PC-3 (cell line): Measurements from ENCODE around the gene PRR16. TPM values are rescaled to one million over a fixed set of nuclear protein-coding genes. Genes with fewer than 3 reads are reported as not detected.

Source experiments
- ATAC-seq: fragments of 200-7000 bp; cut with Tn5 transposase; 2 replicates; pipeline ENCODE4 v1.9.1; 2020; ENCODE audit warnings: mild to moderate bottlenecking, moderate library complexity
- BruUV-seq: library from RNA; stranded (reverse); fragments of 400-500 nt; replicated peaks from 2 replicates; lab custom pipeline; 2021; lab: Mats Ljungman, UMichigan
- CTCF ChIA-PET: fragments of 300-600 bp; sonication (Branson Sonifier 250); formaldehyde crosslinking; loops from one replicate; lab custom pipeline; 2022; ENCODE audit warnings: antibody characterized with exemption; lab: Charles Lee
- POLR2A ChIA-PET: fragments of 300-600 bp; sonication (Branson Sonifier 250); formaldehyde crosslinking; loops from one replicate; lab custom pipeline; 2022; ENCODE audit warnings: antibody characterized with exemption; ENCODE audit not compliant: unreplicated experiment; lab: Charles Lee
- DNase-seq: peaks from one replicate; pipeline ENCODE4 v3.0.0-alpha.2; 2015
- H2AFZ ChIP-seq: fragments of 300-600 bp; sonication (generic); 2 replicates; pipeline ENCODE4 v1.6.0; 2016; ENCODE audit warnings: antibody characterized with exemption, low read length
- H3F3A ChIP-seq: fragments of 300-600 bp; sonication (generic); one replicate; pipeline ENCODE4 v1.6.0; 2017; ENCODE audit warnings: antibody characterized with exemption, low read length, control low read depth, mild to moderate bottlenecking; ENCODE audit not compliant: unreplicated experiment
- H3K27ac ChIP-seq: fragments of 300-600 bp; sonication (generic); 2 replicates; pipeline ENCODE4 v1.5.1; 2016; ENCODE audit warnings: mild to moderate bottlenecking, low read length
- H3K27me3 ChIP-seq: fragments of 300-600 bp; sonication (generic); 2 replicates; pipeline ENCODE4 v1.6.1; 2016; ENCODE audit warnings: low read length, mixed read lengths
- H3K36me3 ChIP-seq: fragments of 300-600 bp; sonication (generic); 2 replicates; pipeline ENCODE4 v1.6.1; 2016; ENCODE audit warnings: low read depth, mixed run types, low read length, mixed read lengths
- H3K4me1 ChIP-seq: fragments of 300-600 bp; sonication (generic); 2 replicates; pipeline ENCODE4 v1.5.1; 2016; ENCODE audit warnings: low read length; ENCODE audit not compliant: insufficient read depth
- H3K4me2 ChIP-seq: fragments of 300-600 bp; sonication (generic); 2 replicates; pipeline ENCODE4 v1.6.0; 2016; ENCODE audit warnings: low read length
- H3K4me3 ChIP-seq: fragments of 300-600 bp; sonication (generic); 2 replicates; pipeline ENCODE4 v1.5.1; 2016; ENCODE audit warnings: mild to moderate bottlenecking, low read length, mixed read lengths
- H3K79me2 ChIP-seq: fragments of 300-600 bp; sonication (generic); 2 replicates; pipeline ENCODE4 v1.6.1; 2017; ENCODE audit warnings: low read length, mixed read lengths
- H3K9ac ChIP-seq: fragments of 300-600 bp; sonication (generic); 2 replicates; pipeline ENCODE4 v1.6.0; 2016; ENCODE audit warnings: mild to moderate bottlenecking, low read length
- H3K9me2 ChIP-seq: fragments of 300-600 bp; sonication (generic); replicated peaks from 2 replicates; pipeline ENCODE4 v1.6.1; 2016; ENCODE audit warnings: mixed run types, low read length, mixed read lengths
- H3K9me3 ChIP-seq: fragments of 300-600 bp; sonication (generic); 2 replicates; pipeline ENCODE4 v1.6.1; 2016; ENCODE audit warnings: low read length, mixed read lengths
- H4K20me1 ChIP-seq: fragments of 300-600 bp; sonication (generic); 2 replicates; pipeline ENCODE4 v1.6.1; 2016; ENCODE audit warnings: low read length, mixed read lengths
- EZH2 ChIP-seq: fragments of 300-600 bp; sonication (generic); IDR thresholded peaks from one replicate; pipeline ENCODE4 v1.6.1; 2017; ENCODE audit warnings: antibody characterized with exemption, mild to moderate bottlenecking, low read length; ENCODE audit not compliant: unreplicated experiment
- EZH2phosphoT487 ChIP-seq: fragments of 300-600 bp; sonication (generic); IDR thresholded peaks from 2 replicates; pipeline ENCODE4 v1.6.1; 2018; ENCODE audit warnings: mild to moderate bottlenecking, antibody characterized with exemption, low read length, borderline replicate concordance
- intact Hi-C: fragments of 100-400 bp; cut with micrococcal nuclease; formaldehyde crosslinking; loops from 2 replicates; pipeline ENCODE4 v1.9.0; 2023
- total RNA-seq: library from RNA; depleted of rRNA; stranded (reverse); fragments of >200 nt; gene quantifications from 2 replicates; pipeline ENCODE4 v1.2.3, GENCODE V29; 2014
- TF ChIP-seq, protein P1 (sequence below): fragments of 300-600 bp; sonication (generic); conservative IDR thresholded peaks from 2 replicates; pipeline ENCODE4 v1.5.1; 2017; ENCODE audit warnings: antibody characterized with exemption, low read depth, mild to moderate bottlenecking, low read length

PRR16 gene
- total RNA-seq, 1 experiment from 2014 or later: 3.6 TPM

DNA sequence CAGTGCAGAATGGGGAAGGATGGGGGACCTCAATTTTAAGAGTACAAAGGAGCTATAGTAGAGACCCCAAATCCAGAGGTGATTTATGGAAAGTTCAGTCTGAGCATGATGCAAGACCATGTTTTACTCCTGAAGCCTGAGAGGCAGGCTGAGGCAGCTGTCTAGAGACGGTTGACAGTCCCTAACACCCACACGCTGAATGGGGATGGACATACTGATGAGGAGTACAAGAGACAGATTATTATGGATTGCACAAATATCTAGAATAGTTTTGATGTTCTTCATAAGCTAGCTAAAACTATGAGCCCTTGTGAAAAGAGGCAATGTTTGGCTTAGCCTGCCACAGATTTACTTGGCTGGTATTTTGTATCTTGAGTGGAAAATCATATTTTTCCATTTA lies 64.5 kb downstream of the PRR16 start:
- DNase-seq: no peak
- CTCF ChIA-PET: no interaction called here
- no peak overlapping the region for H2AFZ ChIP-seq
- no peaks in the 10 kb centered on the region for H3K36me3 ChIP-seq
- H3K9me3 ChIP-seq: no peaks in the 10 kb centered on the region
- H3K27ac ChIP-seq: no peak overlapping the region
- no peaks in the 10 kb centered on the region for H3K27me3 ChIP-seq
- no peaks in the 10 kb centered on the region for H4K20me1 ChIP-seq
- no TSS peak for BruUV-seq
- ATAC-seq: no peak
- no peak overlapping the region for H3K4me2 ChIP-seq
- H3K4me1 ChIP-seq: 0 out of 2 replicates have a peak, but pooled peaks cover 5% of the 10 kb centered on the region
- POLR2A ChIA-PET: no interaction called here
- H3K79me2 ChIP-seq: no peaks in the 10 kb centered on the region
- no peak overlapping the region for H3K9ac ChIP-seq
- intact Hi-C loops: no loop called here
- no peaks in the 10 kb centered on the region for H3F3A ChIP-seq
- TF ChIP-seq, protein P1, sequence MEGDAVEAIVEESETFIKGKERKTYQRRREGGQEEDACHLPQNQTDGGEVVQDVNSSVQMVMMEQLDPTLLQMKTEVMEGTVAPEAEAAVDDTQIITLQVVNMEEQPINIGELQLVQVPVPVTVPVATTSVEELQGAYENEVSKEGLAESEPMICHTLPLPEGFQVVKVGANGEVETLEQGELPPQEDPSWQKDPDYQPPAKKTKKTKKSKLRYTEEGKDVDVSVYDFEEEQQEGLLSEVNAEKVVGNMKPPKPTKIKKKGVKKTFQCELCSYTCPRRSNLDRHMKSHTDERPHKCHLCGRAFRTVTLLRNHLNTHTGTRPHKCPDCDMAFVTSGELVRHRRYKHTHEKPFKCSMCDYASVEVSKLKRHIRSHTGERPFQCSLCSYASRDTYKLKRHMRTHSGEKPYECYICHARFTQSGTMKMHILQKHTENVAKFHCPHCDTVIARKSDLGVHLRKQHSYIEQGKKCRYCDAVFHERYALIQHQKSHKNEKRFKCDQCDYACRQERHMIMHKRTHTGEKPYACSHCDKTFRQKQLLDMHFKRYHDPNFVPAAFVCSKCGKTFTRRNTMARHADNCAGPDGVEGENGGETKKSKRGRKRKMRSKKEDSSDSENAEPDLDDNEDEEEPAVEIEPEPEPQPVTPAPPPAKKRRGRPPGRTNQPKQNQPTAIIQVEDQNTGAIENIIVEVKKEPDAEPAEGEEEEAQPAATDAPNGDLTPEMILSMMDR: no peak
- TF ChIP-seq EZH2 (no peak), EZH2phosphoT487 (no peak)
- no peaks in the 10 kb centered on the region for H3K9me2 ChIP-seq
- H3K4me3 ChIP-seq: no peak overlapping the region

DNA sequence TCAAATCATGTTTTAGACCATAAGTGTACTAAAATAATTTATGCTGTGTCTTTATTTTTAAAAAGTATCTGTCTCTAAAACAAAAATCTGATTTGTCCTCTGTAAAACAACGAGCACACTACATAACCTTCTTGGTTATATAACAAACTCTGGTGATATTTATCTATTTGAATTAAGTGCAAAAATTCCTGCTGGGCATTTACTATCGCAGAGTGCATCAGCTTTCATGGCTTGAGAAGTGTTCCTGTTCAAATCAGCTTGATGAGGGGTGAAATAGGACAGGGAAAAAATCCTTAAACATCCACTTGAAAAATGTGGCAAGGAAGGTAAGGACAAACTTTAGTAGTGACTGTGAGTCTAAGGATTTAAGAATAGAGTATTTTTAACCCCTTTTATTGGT lies 65.3 kb downstream of the PRR16 start:
- CTCF ChIA-PET: no interaction called here
- no peak overlapping the region for H3K4me3 ChIP-seq
- intact Hi-C loops: no loop called here
- BruUV-seq: no TSS peak
- no peaks in the 10 kb centered on the region for H3K9me2 ChIP-seq
- no peak overlapping the region for H3K27ac ChIP-seq
- H3K9me3 ChIP-seq: no peaks in the 10 kb centered on the region
- DNase-seq (no peak), ATAC-seq (no peak)
- H4K20me1 ChIP-seq: no peaks in the 10 kb centered on the region
- no peak overlapping the region for H3K9ac ChIP-seq
- POLR2A ChIA-PET: no interaction called here
- H3K4me2 ChIP-seq: no peak overlapping the region
- H2AFZ ChIP-seq: no peak overlapping the region
- H3F3A ChIP-seq: no peaks in the 10 kb centered on the region
- TF ChIP-seq, protein P1: no peak
- no peak for TF ChIP-seq EZH2
- TF ChIP-seq EZH2phosphoT487: no peak
- H3K27me3 ChIP-seq: no peaks in the 10 kb centered on the region
- H3K4me1 ChIP-seq: 0 out of 2 replicates have a peak, but pooled peaks cover 5% of the 10 kb centered on the region
- H3K36me3 ChIP-seq: no peaks in the 10 kb centered on the region
- no peaks in the 10 kb centered on the region for H3K79me2 ChIP-seq

DNA sequence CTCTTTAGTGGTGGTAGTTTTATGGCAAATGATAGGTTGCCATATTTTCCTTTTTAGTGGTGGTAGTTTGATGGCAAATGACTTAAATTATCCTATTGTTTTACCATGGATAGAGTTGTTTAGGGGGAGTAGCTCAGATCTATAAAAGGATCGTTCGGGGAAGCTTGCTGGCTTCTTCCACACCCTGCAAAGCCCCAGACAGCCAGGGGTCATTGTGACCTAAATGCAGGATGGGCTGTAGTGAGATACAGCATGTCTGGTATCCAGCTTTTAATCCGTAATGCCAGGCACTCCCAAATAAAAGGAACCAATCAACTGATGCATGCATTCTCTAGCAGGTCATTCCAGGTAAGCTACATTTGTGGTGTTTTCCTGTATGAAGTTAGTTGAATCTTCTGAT lies 67.1 kb downstream of the PRR16 start:
- H3K4me3 ChIP-seq: no peak overlapping the region
- H3K27me3 ChIP-seq: no peaks in the 10 kb centered on the region
- TF ChIP-seq EZH2phosphoT487 (no peak), EZH2 (no peak)
- TF ChIP-seq, protein P1: no peak
- intact Hi-C loops: no loop called here
- no peak overlapping the region for H3K4me2 ChIP-seq
- no peaks in the 10 kb centered on the region for H3K9me3 ChIP-seq
- H4K20me1 ChIP-seq: no peaks in the 10 kb centered on the region
- CTCF ChIA-PET: no interaction called here
- H3K79me2 ChIP-seq: no peaks in the 10 kb centered on the region
- no peak overlapping the region for H3K9ac ChIP-seq
- DNase-seq: no peak
- no TSS peak for BruUV-seq
- H3K9me2 ChIP-seq: no peaks in the 10 kb centered on the region
- no peaks in the 10 kb centered on the region for H3K36me3 ChIP-seq
- POLR2A ChIA-PET: no interaction called here
- no peak overlapping the region for H3K27ac ChIP-seq
- ATAC-seq: no peak
- 0 out of 2 replicates have a peak, but pooled peaks cover 5% of the 10 kb centered on the region for H3K4me1 ChIP-seq
- H2AFZ ChIP-seq: no peak overlapping the region
- H3F3A ChIP-seq: no peaks in the 10 kb centered on the region
